Measurements from ENCODE around the gene RPL9.
"Not testable (repeated sequence)": the region's sequence is repeated elsewhere in the genome, so short reads cannot be mapped to it uniquely, and the experiment has no call there.

The RPL9 gene

GRCh38 chr4:39464886-39465501 lies 6.3 kb upstream of the RPL9 start:
- peak; percentile 86 for FAIRE-seq

GRCh38 chr4:39458161-39458504 lies 589 bp downstream of the RPL9 start:
- not testable (repeated sequence) for FAIRE-seq

DNA sequence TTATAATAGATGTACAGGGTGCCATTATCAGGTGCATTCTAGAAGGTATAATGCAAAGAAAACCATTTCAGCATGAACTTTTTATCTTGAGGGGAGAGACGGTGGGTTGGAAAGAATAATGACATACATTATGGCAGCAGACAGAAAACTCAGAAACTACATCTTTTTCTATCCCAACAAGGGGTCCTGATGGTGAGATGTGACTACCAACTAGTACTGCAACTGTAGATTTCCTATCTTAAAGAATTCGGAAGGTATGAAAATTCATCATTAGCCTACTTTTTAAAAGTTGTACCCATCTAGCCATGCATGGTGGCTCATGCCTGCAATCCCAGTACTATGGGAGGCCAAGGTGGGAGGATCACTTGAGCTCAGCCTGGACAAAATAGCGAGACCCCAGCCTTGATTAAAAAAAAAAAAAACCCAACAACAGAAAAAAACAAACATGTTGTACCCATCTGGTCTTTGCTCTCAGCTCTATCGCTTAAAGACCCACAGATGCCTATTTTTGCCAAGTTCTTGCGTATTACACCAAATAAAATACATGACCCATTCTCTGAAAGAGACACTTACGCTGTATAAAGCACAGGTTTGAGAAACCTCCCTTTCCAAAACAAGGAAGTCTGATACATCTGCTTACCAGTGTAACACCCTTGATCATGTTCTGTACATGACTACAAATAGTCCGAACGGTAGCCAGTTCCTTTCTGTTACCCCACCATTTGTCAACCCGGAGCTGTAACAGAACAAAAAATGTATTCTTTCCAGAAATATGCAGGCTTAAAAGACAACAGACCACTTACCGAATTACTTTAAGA lies 1.6 kb downstream of the RPL9 start:
- FAIRE-seq: no peak

DNA sequence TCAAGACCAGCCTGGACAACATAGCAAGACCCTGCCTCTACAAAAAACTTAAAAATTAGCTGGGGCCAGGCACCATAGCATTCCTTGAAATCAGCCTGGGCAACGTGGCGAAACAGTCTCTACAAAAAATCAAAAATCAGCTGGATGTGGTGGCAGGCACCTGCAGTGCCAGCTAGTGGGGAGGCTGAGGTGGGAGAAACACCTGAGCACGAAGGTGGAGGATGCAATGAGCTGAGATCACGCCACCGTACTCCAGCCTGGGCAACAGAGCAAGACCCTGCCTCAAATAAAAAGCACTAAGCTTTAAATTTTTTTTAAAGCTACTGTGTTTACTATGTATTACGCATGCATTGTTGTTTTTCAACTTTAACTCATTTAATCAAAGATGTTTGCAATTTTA lies 3.2 kb downstream of the RPL9 start:
- no peak for FAIRE-seq

- no peak for FAIRE-seq
Observed at GRCh38 chr4:39453738-39454137, 5.0 kb downstream of the RPL9 start.

DNA sequence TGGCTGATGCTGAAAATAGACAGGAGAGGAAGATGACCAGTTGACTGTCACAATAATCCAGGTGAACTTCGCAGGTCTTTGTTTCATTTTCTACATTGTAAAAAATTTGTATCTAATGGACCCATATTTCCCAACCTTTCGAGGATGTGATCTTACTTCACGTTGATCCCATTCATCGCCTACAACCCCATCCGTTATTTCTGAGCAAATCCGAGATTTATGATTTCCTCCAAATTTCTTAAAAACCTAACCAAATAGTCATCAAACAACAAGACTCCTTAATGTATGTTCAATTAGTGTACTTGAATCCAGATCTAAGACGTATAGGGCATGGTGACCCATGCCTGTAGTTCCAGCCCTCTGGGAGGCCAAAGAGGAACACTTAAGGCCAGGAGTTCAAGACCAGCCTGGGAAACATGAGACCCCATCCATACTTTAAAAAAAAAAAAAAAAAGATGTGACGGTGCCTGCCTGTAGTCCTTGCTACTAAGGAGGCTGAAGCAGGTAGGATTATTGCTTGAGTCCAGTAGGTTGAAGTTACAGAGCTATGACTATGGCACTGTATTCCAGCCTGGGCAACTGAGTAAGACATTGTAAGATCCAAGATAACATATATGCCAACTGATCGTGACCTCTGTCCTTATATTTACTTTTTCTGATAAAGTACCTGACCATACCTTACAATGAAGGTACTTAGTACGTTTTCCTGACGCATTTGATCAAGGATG lies 5.7 kb downstream of the RPL9 start:
- no peak for FAIRE-seq

GRCh38 chr4:39452153-39452859 lies 6.4 kb downstream of the RPL9 start:
- FAIRE-seq: no peak

DNA sequence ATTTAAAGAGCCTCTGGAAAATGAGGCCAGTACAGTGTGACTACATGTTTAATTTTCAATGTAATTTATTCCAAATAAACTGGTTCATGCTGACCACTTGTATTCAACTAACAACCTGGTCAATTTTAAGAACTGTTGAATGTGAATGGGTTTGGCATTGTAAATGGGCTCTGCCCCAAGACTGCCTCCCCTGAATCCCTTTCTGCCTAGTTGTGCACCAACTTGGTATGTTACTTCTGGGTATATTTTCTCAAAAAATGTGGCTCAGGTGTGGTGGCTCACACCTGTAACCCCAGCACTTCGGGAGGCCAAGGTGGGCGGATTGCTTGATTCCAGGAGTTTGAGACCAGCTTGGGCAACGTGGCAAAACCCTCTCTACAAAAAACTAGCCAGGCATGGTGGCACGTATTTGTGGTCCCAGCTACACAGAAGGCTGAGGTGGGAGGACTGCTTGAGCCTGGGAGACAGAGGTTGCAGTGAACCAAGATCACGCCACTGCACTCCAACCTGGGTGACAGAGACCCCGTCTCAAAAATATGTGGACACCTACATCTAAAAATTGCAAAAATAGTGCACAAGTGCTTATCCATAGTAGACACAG lies 7.2 kb downstream of the RPL9 start:
- FAIRE-seq: no peak

GRCh38 chr4:39450618-39451017 lies 8.1 kb downstream of the RPL9 start:
- FAIRE-seq: no peak

DNA sequence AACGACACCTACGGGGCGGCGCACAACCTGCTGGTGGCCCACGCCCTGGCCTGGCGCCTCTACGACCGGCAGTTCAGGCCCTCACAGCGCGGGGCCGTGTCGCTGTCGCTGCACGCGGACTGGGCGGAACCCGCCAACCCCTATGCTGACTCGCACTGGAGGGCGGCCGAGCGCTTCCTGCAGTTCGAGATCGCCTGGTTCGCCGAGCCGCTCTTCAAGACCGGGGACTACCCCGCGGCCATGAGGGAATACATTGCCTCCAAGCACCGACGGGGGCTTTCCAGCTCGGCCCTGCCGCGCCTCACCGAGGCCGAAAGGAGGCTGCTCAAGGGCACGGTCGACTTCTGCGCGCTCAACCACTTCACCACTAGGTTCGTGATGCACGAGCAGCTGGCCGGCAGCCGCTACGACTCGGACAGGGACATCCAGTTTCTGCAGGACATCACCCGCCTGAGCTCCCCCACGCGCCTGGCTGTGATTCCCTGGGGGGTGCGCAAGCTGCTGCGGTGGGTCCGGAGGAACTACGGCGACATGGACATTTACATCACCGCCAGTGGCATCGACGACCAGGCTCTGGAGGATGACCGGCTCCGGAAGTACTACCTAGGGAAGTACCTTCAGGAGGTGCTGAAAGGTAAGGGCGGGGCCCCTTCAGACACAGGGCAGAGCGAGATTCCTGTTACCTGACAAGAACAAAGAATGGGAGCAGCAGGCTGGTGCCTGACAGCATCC lies 11.7 kb downstream of the RPL9 start:
- FAIRE-seq: no peak

GRCh38 chr4:39446483-39446841 lies 12.3 kb downstream of the RPL9 start:
- no peak for FAIRE-seq

GRCh38 chr4:39442998-39443397 lies 15.7 kb downstream of the RPL9 start:
- FAIRE-seq: no peak

- FAIRE-seq: no peak
Observed at GRCh38 chr4:39441593-39441992, 17.1 kb downstream of the RPL9 start.

- FAIRE-seq: no peak
Observed at GRCh38 chr4:39435659-39436563, 22.8 kb downstream of the RPL9 start.

DNA sequence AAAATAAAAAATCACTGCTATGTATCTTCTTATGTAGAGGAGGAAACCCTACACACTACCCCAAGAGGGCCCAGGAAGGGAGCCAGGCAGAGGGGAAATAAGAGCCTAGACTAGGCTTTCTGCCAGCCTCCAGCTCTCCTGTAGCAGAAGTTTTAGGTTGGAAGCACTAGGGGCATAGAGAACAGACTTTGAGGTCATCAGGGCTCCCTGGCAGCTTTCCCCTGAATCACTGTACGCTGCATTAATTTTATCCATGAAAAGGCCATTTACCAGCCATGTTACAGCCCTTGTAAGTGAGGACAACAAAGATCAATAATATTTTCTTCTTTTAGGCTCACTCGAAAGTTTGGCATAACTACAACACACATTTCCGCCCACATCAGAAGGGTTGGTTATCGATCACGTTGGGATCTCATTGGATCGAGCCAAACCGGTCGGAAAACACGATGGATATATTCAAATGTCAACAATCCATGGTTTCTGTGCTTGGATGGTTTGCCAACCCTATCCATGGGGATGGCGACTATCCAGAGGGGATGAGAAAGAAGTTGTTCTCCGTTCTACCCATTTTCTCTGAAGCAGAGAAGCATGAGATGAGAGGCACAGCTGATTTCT lies 24.7 kb downstream of the RPL9 start:
- FAIRE-seq: no peak

GRCh38 chr4:39429476-39430334 lies 29.0 kb downstream of the RPL9 start:
- no peak for FAIRE-seq

GRCh38 chr4:39427520-39428114 lies 31.1 kb downstream of the RPL9 start:
- FAIRE-seq: no peak

DNA sequence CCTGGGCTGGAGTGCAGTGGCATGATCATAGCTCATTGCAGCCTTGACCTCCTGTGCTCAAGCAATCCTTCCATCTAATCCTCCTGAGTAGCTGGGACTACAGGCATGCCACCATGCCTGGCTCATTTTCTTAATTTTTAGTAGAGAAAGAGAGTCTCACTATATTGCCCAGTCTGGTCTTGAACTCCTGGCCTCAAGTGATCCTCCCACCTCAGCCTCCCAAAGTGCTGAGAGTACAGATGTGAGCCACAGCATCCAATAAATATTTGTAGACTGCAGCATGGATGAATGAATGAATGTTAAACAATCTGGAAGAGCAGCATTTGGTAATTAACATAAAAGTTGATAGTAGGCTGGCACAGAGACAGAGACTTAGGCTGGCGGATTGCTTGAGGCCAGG lies 32.0 kb downstream of the RPL9 start:
- no peak for FAIRE-seq

DNA sequence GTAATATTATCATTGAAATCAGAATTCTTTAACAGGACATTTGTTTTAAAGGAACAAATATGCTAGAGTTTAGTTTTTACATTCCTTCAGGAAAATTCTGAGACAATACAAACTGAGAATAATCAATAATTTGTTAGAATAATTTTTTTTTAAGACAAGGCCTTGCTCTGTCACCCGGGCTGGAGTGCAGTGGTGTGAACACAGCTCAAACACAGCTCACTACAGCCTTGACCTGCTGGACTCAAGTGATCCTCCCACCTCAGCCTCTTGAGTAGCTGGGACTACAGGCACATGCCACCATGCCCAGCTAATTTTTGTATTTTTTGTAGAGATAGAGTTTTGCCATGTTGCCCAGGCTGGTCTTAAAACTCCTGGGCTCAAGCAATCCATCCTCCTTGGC lies 33.4 kb downstream of the RPL9 start:
- FAIRE-seq: not testable (repeated sequence)
